ENCODE results near the gene ANO1.

Gene ANO1

DNA sequence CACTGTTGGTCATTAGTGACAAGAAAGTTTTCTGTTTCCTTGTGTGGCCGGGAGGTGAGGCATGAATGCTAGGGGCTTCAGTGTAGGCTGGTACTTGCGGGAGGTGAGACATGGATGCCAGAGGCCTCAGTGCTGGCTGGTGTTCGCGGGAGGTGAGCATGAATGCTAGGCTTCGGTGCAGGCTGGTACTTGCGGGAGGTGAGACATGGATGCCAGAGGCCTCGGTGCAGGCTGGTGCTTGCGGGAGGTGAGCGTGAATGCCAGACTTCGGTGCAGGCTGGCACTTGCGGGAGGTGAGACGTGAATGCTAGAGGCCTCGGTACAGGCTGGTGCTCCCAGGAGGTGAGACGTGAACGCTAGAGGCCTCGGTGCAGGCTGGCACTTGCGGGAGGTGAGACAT lies 48.4 kb downstream of the ANO1 start:
- no peaks in the 10 kb centered on the region for H3K79me2 ChIP-seq (ENCODE audit: control insufficient read depth, low read length)
- H4K20me1 ChIP-seq (ENCODE audit: control insufficient read depth, insufficient read depth, low read depth, low read length), result no peaks in the 10 kb centered on the region
- H3K36me3 ChIP-seq (ENCODE audit: control insufficient read depth, low read length), result no peaks in the 10 kb centered on the region
- no peaks in the 10 kb centered on the region for H3K9me2 ChIP-seq (replicated peaks; ENCODE audit: control insufficient read depth, low read length)
- no peaks in the 10 kb centered on the region for H3K4me1 ChIP-seq (ENCODE audit: control insufficient read depth, low read length)
- H3K27me3 ChIP-seq (ENCODE audit: control insufficient read depth, low read length), result no peaks in the 10 kb centered on the region
- TF ChIP-seq, protein P1, sequence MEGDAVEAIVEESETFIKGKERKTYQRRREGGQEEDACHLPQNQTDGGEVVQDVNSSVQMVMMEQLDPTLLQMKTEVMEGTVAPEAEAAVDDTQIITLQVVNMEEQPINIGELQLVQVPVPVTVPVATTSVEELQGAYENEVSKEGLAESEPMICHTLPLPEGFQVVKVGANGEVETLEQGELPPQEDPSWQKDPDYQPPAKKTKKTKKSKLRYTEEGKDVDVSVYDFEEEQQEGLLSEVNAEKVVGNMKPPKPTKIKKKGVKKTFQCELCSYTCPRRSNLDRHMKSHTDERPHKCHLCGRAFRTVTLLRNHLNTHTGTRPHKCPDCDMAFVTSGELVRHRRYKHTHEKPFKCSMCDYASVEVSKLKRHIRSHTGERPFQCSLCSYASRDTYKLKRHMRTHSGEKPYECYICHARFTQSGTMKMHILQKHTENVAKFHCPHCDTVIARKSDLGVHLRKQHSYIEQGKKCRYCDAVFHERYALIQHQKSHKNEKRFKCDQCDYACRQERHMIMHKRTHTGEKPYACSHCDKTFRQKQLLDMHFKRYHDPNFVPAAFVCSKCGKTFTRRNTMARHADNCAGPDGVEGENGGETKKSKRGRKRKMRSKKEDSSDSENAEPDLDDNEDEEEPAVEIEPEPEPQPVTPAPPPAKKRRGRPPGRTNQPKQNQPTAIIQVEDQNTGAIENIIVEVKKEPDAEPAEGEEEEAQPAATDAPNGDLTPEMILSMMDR (IDR thresholded peaks at IDR 0.05; ENCODE audit: low read depth, low read length, poor library complexity, severe bottlenecking), result no peak
- TF ChIP-seq EZH2phosphoT487 (IDR thresholded peaks at IDR 0.05; ENCODE audit: borderline replicate concordance, low read length), result no peak
- H3K4me2 ChIP-seq (ENCODE audit: low read length), result no peak overlapping the region
- H3K4me3 ChIP-seq (ENCODE audit: low read length), result no peak overlapping the region
- no peaks in the 10 kb centered on the region for H3K9me3 ChIP-seq (ENCODE audit: control insufficient read depth, insufficient read depth, low read length)
- H3K27ac ChIP-seq (ENCODE audit: low read depth, low read length), result no peak overlapping the region
- no peaks in the 10 kb centered on the region for H3F3A ChIP-seq (ENCODE audit: control insufficient read depth, insufficient read depth)

DNA sequence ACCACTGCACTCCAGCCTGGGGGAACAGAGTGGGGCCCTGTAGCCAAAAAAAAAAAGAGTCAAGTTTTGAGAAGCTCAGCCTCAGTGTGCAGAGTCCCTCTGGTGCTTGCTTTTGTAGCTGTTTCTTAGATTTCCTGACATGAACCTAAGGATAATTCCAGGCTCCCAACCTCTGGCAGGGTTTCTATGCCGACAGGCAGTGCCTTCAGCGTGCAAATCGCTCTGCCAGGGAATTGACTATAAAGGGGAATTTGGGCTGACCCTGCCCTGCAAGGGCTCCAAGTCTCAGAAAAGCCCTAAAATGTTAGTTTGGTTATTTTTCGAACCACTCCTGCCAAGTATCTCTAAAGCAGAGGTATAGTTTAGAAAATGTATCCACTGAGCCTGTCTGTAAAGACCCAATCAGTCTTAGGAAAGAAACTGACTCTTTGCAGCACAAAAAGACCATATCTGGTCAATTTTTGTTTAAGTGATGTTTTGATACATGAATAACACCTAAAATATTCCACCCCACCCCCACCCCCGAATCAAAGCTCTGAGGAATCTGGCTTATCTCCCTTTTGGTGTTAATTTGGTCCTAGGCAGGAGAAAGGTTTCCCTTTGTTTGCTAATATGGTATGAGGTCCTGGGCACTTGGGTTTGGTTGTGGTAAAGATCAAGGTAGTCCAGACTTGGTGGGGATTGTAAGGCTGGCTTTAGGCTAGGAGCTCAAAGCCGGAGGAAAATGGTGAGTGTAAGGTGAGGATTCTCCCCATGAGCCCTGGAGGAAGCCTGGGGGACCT lies 49.7 kb downstream of the ANO1 start:
- TF ChIP-seq, protein P1 (IDR thresholded peaks at IDR 0.05; ENCODE audit: low read depth, low read length, poor library complexity, severe bottlenecking), result no peak
- TF ChIP-seq EZH2phosphoT487 (IDR thresholded peaks at IDR 0.05; ENCODE audit: borderline replicate concordance, low read length), result no peak
- Histone ChIP-seq H3K27ac (ENCODE audit: low read depth, low read length) (no peak overlapping the region), H3K27me3 (ENCODE audit: control insufficient read depth, low read length) (no peaks in the 10 kb centered on the region), H3K9me3 (ENCODE audit: control insufficient read depth, insufficient read depth, low read length) (no peaks in the 10 kb centered on the region), H3K4me2 (ENCODE audit: low read length) (no peak overlapping the region), H3K79me2 (ENCODE audit: control insufficient read depth, low read length) (no peaks in the 10 kb centered on the region), H3K4me3 (ENCODE audit: low read length) (no peak overlapping the region), H3K9me2 (replicated peaks; ENCODE audit: control insufficient read depth, low read length) (no peaks in the 10 kb centered on the region), H3K4me1 (ENCODE audit: control insufficient read depth, low read length) (no peaks in the 10 kb centered on the region), H3F3A (ENCODE audit: control insufficient read depth, insufficient read depth) (no peaks in the 10 kb centered on the region), H4K20me1 (ENCODE audit: control insufficient read depth, insufficient read depth, low read depth, low read length) (no peaks in the 10 kb centered on the region), H3K36me3 (ENCODE audit: control insufficient read depth, low read length) (no peaks in the 10 kb centered on the region)

DNA sequence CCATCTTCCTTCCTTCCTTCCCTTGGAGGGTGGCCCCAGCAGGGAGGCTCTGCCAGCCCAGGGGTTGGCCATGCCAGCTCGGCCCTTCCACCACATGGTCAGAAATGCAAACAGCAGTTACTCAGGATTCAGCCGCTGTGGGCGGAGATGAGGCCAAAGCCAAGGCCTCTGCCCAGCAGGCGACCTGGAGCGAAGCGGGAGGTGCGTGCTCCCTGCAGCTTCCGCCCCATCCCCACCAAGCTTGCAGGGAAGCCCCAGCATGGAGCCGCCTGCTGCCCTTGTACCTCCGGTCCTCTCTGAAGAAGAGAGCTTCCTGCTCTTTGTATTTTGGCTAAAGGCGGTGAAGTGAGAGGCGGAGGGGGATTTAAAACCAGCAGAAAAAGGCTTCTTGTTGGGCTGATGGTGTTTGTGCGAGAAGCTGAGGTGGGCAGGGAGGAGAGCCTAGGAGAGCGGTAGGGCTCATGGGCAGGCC lies 50.4 kb downstream of the ANO1 start:
- no peaks in the 10 kb centered on the region for H3K27me3 ChIP-seq (ENCODE audit: control insufficient read depth, low read length)
- no peaks in the 10 kb centered on the region for H4K20me1 ChIP-seq (ENCODE audit: control insufficient read depth, insufficient read depth, low read depth, low read length)
- H3K9me2 ChIP-seq (replicated peaks; ENCODE audit: control insufficient read depth, low read length), result no peaks in the 10 kb centered on the region
- H3K79me2 ChIP-seq (ENCODE audit: control insufficient read depth, low read length), result no peaks in the 10 kb centered on the region
- H3K27ac ChIP-seq (ENCODE audit: low read depth, low read length), result no peak overlapping the region
- TF ChIP-seq, protein P1 (IDR thresholded peaks at IDR 0.05; ENCODE audit: low read depth, low read length, poor library complexity, severe bottlenecking), result no peak
- TF ChIP-seq EZH2phosphoT487 (IDR thresholded peaks at IDR 0.05; ENCODE audit: borderline replicate concordance, low read length), result no peak
- no peak overlapping the region for H3K4me2 ChIP-seq (ENCODE audit: low read length)
- H3F3A ChIP-seq (ENCODE audit: control insufficient read depth, insufficient read depth), result no peaks in the 10 kb centered on the region
- no peaks in the 10 kb centered on the region for H3K36me3 ChIP-seq (ENCODE audit: control insufficient read depth, low read length)
- no peak overlapping the region for H3K4me3 ChIP-seq (ENCODE audit: low read length)
- H3K4me1 ChIP-seq (ENCODE audit: control insufficient read depth, low read length), result no peaks in the 10 kb centered on the region
- H3K9me3 ChIP-seq (ENCODE audit: control insufficient read depth, insufficient read depth, low read length), result no peaks in the 10 kb centered on the region
